ENCODE results near the gene CYP27A1.
A peak's percentile ranks its signal among the peaks of the same experiment; 100 is the strongest.

CYP27A1 gene

DNA sequence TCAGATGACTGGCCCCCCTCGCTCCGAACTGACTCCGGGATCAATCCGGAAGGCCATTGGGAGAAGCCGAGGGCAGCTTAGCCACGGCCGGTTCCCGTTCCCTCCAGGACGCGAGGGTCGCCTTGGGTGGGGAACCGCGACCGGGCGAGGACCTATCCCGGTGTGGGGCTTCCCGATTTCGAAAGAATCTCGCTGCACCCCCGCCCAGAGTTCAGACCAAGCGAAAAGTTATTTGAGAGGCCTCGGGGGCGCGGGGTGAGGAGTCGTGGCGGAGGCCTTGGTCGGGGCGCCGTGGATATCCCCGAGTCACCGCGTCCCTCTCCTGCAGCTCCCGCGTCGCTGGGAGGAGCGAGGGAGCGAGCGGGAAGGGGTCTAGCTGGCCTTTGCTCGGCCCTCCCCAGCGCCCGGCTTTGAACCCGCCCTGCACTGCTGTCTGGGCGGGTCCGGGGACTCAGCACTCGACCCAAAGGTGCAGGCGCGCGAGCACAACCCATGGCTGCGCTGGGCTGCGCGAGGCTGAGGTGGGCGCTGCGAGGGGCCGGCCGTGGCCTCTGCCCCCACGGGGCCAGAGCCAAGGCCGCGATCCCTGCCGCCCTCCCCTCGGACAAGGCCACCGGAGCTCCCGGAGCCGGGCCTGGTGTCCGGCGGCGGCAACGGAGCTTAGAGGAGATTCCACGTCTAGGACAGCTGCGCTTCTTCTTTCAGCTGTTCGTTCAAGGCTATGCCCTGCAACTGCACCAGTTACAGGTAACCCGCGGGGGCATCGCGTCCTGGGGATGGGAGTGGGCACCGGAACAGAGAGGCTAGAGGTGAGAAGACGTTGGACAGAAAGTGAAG lies at the start of gene CYP27A1:
Gene CYP27A1 (plus strand): TSS at position 457 of the 837 bp plus-strand sequence. CDS start 36 bp downstream, at position 493.
- TF ChIP-seq GATA1 (IDR thresholded peaks at IDR 0.05; ENCODE audit: low read depth, low read length) (no peak), POLR2A (IDR thresholded peaks at IDR 0.05; ENCODE audit: low read length) (no peak)
- no peak for DNase-seq

DNA sequence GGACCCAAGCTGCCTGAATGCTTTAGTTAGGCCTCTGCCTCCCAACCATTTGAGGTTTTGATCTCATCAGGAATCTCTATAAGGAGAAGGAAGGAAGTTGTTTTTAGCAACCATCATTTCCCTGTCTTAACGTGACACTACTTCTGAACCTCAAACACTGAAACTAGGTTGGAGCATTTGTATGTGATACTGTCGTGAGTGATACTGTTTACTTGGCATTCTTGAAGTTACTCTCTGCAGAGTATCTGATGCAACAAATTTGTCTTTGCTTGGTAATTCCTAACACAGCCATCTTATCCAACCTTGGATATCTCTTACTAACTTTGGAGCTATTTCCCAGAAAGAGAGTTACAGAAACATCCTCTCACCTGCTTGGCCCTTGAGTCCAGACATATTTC lies 49.2 kb upstream of the CYP27A1 start:
- no peak for DNase-seq

DNA sequence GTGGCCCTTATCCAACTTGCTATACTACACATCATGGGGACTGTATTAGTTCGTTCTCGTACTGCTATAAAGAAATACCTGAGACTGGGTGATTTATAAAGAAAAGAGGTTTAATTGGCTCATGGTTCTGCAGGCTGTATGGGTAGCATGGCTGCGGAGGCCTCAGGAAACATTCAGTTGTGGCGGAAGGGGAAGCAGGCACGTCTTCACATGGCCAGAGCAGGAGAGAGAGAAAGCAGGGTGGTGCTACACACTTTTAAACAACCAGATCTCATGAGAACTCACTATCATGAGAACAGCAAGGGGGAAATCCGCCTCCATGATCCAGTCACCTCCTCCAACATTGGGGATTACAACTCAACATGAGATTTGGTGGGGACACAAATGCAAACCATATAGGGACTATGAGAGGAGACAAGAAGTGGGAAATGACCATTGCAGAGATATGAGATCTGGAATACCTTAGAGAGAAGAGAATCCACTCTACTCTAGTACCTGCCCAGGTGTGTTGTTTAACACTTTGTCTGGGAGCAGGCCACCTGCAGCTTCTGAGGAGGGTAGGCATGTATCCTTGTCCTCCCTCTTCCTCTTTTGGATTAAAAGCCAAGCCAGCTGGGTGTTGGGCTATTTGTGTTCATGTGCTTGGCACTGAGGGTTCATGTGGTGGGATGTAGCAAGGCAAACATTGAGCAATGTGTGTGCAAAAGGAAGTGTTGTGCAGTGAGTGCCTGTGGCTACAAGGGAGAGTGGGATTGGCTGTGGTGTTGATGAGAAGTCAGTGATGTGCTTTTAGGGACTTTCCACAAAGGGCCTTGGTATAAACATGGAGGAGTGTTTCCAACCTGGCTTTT lies 48.6 kb upstream of the CYP27A1 start:
- TF ChIP-seq GATA1 (IDR thresholded peaks at IDR 0.05; ENCODE audit: low read depth, low read length) (no peak), POLR2A (IDR thresholded peaks at IDR 0.05; ENCODE audit: low read length) (no peak)
- no peak for DNase-seq

More for the DNA sequence above, 49.2 kb upstream of the CYP27A1 start:
- no peak for TF ChIP-seq GATA1 (IDR thresholded peaks at IDR 0.05; ENCODE audit: low read depth, low read length)
- no peak for TF ChIP-seq POLR2A (IDR thresholded peaks at IDR 0.05; ENCODE audit: low read length)

DNA sequence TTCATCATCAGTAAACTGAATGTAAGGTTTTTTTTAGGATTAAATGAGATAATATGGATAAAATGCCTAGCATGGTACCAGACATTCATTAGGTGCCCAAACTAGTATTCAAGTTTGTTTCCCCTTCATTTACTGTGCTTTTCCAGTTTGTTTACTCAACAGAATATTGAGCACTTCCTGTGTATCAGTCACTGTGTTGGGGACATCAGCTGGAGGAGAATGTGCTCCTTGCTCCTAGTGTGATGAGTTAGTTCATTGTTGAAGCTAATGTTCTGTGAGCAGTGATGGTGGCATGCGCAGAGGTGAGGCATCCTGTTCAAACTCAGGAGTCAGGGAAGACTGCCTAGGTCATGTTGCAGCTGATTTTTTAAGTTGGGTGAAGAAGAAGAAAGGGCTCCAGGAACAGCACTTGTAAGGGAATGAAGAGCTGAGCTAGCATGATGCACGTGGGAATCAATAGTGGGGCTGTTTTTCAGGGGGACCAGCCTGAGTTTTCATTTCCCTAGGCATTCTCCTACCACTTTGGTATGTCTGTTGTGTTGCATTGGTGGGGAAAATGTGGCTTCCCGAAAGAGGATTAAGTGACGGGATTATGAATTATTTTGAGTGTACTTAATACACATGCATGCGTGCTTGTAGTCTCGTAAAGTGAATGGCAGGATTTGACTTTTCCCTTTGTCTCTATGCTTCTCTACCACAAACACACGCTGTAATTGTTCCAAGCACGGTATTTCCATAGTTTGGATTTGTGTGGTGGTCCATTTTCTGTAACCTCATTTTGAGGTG lies 47.6 kb upstream of the CYP27A1 start:
- DNase-seq: no peak

DNA sequence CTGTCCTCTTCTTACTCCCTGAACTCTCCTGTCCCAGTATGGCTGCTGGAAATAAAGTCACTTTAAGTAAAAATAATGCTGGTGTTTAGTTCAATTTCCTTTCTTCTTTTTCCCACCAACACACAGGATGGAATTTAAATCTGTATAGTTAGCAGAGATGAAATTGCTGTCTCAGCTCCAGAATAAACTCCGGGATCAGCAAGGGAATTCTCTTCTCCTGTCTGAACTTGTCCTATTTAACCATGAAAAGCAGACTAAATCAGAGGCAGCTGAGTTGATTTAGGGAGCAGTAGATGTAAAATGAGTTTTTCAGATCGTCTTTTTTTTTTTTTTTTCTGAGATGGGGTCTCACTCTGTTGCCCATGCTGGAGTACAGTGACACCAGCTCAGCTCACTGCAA lies 45.4 kb upstream of the CYP27A1 start:
- TF ChIP-seq GATA1 (IDR thresholded peaks at IDR 0.05; ENCODE audit: low read depth, low read length) (no peak), POLR2A (IDR thresholded peaks at IDR 0.05; ENCODE audit: low read length) (no peak)
- no peak for DNase-seq

More for the DNA sequence above, 47.6 kb upstream of the CYP27A1 start:
- TF ChIP-seq GATA1 (IDR thresholded peaks at IDR 0.05; ENCODE audit: low read depth, low read length): no peak
- no peak for TF ChIP-seq POLR2A (IDR thresholded peaks at IDR 0.05; ENCODE audit: low read length)

DNA sequence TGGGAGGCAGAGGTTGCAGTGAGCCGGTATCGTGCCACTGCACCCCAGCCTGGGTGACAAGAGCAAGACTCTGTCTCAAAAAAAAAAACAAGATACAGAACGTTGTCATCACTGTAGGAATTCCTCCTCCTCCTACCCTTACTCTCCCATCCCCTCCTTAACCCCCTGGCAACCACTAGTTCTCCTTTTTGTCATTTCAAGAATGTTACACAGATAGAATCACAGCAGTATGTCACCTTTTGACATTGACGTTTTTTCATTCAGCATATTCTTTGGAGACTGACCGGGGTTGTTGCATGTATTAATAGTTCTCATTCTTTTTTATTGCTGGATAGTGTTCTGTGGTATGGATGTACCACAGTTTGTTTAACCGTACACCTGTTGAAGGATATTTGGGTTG lies 38.9 kb upstream of the CYP27A1 start:
- TF ChIP-seq GATA1 (IDR thresholded peaks at IDR 0.05; ENCODE audit: low read depth, low read length) (no peak), POLR2A (IDR thresholded peaks at IDR 0.05; ENCODE audit: low read length) (no peak)
- DNase-seq: no peak

DNA sequence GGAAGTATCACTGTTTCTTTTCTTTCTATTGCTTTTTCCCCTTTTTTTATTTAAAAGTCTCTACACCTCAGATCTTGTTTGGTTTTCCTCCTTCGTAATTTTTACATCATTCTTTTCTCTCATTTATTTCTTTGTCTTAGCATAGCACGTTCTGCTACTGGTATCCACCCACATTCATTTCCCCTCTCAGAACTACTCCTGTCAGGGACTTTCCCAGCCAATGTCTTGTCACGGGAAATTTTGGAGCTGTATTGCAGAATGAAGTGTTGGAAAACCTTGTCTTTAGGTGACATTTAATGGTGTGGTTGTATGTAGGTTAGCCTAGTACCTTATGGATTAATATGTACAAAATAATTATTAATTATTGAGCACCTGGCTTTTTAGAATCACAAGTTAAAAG lies 37.3 kb upstream of the CYP27A1 start:
- DNase-seq: no peak
- TF ChIP-seq GATA1 (IDR thresholded peaks at IDR 0.05; ENCODE audit: low read depth, low read length): no peak
- no peak for TF ChIP-seq POLR2A (IDR thresholded peaks at IDR 0.05; ENCODE audit: low read length)

DNA sequence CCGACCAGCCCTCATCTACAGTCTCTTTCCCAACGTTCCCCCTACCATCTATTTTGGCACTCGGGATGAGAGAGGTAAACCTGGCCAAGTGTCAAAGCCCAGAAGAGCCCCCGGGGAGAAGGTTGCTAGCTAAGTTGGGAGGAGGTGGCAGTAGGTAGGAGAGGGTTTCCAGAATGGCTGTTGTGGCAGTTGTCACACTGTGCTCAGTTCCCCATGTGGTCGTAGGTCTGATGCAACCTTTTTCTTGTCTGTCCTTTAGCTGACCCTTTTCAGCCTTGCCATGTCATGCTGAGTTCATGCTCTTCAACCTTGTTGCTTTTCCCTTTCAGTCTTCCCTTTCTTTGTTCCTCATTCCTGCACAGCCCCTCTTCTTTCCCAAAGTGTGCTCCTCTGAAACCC lies 36.8 kb upstream of the CYP27A1 start:
- TF ChIP-seq GATA1 (IDR thresholded peaks at IDR 0.05; ENCODE audit: low read depth, low read length): no peak
- DNase-seq: peak; percentile 12 to 42

DNA sequence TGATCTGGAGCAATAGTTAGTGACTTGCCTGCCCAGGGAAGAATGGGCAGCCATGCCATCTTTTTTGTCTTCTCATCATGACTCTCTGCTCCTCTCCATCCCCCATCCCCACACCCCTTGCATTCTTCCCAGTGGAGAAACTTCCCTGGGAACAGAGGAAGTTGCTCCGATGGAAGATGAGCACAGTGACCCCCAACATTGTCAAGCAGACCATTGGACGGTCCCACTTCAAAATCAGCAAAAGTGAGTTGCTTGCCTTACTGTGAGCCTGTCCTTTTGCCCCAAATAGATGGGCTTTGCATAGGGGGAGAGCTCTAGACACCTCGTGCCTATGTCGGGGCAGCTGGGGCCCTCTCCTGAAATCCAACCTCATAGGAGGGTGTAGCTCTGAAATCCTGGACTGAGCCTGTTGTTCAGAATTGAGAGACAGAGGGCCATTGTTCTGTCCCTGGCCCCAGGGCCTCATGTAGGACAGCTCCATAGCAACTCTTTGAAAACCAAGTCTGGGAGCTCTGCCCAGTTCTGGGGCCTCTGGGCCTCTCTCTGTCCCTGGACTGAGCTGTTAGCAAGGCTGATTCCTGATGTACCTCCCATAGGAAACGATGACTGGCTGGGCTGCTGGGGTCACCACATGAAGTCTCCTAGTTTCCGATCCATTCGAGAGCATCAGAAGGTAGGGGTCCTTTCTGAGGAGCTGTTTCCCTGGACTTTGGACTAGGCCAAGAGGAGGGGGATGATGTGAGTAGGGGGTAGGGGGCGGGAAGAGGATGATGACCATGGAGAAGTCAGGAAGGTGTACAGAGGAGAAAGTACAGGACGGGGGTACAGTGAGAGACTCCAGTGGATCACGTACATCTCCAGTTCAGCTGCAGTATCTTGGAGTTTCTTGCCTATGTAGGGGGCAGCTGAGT lies 36.1 kb upstream of the CYP27A1 start:
- DNase-seq: no peak
- TF ChIP-seq POLR2A (IDR thresholded peaks at IDR 0.05; ENCODE audit: low read length): no peak
- no peak for TF ChIP-seq GATA1 (IDR thresholded peaks at IDR 0.05; ENCODE audit: low read depth, low read length)

DNA sequence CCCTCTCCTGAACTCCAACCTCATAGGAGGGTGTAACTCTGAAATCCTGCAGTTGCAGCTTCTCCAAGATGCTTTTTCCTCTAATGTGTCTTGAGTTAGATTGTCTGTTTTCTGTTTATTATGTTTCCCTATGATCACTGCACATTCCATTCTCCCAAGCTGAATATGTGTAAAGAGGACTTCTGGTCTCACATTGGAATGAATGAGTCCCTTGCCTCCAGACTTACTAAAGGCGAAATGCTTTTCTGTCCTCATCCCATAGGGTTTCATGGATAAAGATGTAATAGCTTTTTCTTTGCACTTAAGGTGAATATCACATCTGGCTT lies 35.5 kb upstream of the CYP27A1 start:
- DNase-seq: no peak
- TF ChIP-seq POLR2A (IDR thresholded peaks at IDR 0.05; ENCODE audit: low read length) (no peak), GATA1 (IDR thresholded peaks at IDR 0.05; ENCODE audit: low read depth, low read length) (no peak)

DNA sequence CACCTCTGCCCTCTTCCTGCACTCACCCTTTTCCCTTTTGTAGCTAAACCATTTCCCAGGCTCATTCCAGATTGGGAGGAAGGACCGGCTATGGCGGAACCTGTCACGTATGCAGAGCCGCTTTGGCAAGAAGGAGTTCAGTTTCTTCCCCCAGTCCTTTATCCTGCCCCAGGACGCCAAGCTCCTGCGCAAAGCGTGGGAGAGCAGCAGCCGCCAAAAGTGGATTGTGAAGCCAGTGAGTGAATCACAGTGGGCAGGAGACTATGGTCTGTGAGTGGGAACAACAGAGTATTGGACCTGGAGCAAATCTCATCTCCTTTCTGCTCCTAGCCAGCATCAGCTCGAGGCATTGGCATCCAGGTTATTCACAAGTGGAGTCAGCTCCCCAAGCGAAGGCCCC lies 35.0 kb upstream of the CYP27A1 start:
- no peak for DNase-seq
- TF ChIP-seq POLR2A (IDR thresholded peaks at IDR 0.05; ENCODE audit: low read length) (no peak), GATA1 (IDR thresholded peaks at IDR 0.05; ENCODE audit: low read depth, low read length) (no peak)

DNA sequence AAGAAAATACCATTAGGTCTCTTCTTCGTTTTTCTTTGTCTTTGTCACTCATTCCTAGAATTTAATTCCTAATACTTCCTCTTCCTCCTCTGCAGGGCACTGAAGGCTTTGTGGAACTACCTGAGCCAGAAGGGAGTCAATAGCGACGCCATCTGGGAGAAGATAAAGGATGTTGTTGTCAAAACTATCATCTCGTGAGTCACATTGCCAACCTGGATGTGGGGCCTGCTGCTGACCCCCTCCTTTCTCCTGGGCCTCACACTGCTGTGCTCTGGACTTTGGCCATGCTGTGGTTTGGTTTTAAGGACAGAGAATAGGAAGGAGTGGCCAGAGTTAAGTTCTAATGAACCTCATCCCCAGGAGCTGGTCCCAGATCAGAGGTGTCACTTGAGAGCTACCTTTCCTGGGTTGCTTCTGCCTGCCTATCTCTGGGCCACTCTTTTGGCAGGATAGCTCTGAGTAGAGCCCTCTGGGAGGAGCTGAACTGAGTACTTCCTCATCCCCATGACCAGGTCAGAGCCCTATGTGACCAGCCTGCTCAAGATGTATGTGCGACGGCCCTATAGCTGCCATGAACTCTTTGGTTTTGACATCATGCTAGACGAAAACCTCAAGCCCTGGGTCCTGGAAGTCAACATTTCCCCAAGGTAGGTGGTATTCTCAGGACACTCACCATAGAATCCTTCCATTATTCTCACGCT lies 33.1 kb upstream of the CYP27A1 start:
- no peak for DNase-seq
- TF ChIP-seq GATA1 (IDR thresholded peaks at IDR 0.05; ENCODE audit: low read depth, low read length): no peak

Measured in erythroblast (primary cell).